ENCODE results near the gene EPHB1. TPM values are rescaled to one million over a fixed set of nuclear protein-coding genes. Genes with fewer than 3 reads are reported as not detected.

The EPHB1 gene
- total RNA-seq, 4 donors from 2014 or later = 2.6 to 5.3 (median 3.1) TPM; not detected in 1

GRCh38 chr3:134857776-134858362, 62.8 kb downstream of the EPHB1 start:
- no peak for DNase-seq
- Histone ChIP-seq H3K27ac (no peak overlapping the region), H3K4me1 (no peaks in the 10 kb centered on the region), H3K4me3 (no peak overlapping the region), H3K36me3 (no peaks in the 10 kb centered on the region), H3K27me3 (no peaks in the 10 kb centered on the region), H3K9me3 (no peaks in the 10 kb centered on the region)
- intact Hi-C loops (cut with DNase I; ENCODE audit: low total_unique reads) = no loop called here
- TF ChIP-seq, protein P1, sequence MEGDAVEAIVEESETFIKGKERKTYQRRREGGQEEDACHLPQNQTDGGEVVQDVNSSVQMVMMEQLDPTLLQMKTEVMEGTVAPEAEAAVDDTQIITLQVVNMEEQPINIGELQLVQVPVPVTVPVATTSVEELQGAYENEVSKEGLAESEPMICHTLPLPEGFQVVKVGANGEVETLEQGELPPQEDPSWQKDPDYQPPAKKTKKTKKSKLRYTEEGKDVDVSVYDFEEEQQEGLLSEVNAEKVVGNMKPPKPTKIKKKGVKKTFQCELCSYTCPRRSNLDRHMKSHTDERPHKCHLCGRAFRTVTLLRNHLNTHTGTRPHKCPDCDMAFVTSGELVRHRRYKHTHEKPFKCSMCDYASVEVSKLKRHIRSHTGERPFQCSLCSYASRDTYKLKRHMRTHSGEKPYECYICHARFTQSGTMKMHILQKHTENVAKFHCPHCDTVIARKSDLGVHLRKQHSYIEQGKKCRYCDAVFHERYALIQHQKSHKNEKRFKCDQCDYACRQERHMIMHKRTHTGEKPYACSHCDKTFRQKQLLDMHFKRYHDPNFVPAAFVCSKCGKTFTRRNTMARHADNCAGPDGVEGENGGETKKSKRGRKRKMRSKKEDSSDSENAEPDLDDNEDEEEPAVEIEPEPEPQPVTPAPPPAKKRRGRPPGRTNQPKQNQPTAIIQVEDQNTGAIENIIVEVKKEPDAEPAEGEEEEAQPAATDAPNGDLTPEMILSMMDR (IDR thresholded peaks at IDR 0.05) = no peak
- no peak for TF ChIP-seq POLR2A (IDR thresholded peaks at IDR 0.05)

DNA sequence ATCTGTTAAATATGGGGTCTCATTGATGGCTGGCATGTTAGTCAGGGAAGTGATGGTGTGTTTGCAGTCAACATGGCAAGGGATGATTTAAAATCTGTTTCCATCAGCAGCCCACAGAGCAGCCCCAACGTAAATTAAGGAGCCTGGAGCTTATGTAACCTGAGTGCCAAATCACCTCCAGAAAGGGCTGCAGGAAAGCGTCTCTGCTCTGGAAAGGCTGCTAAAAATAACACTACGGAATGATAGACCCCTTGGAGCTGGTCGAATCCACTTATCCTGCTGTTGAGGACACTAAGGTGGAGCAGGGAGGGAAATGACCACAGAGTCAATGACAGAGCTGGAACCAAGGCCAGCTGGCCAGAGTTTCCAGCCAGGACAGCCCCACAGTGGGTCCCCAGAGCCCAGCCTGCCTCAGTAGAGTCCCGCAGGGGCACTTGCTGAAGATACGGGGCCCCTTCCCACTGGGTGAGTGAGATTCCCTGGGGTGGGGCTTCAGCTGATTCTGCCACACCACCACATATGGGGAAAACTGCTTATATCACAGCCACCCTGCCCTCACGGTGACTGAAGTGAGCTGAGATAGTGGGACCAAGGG, 63.5 kb downstream of the EPHB1 start:
- Histone ChIP-seq H3K27ac (no peak overlapping the region), H3K4me1 (no peaks in the 10 kb centered on the region), H3K9me3 (no peaks in the 10 kb centered on the region), H3K4me3 (no peak overlapping the region), H3K27me3 (no peaks in the 10 kb centered on the region), H3K36me3 (no peaks in the 10 kb centered on the region)
- DNase-seq = no peak
- intact Hi-C loops (cut with DNase I; ENCODE audit: low total_unique reads) = no loop called here
- TF ChIP-seq, protein P1 (IDR thresholded peaks at IDR 0.05) = no peak
- TF ChIP-seq POLR2A (IDR thresholded peaks at IDR 0.05) = no peak

GRCh38 chr3:134859341-134859740, 64.3 kb downstream of the EPHB1 start:
- H3K36me3 ChIP-seq = no peaks in the 10 kb centered on the region
- H3K9me3 ChIP-seq = no peaks in the 10 kb centered on the region
- TF ChIP-seq POLR2A (IDR thresholded peaks at IDR 0.05) = no peak
- TF ChIP-seq, protein P1 (IDR thresholded peaks at IDR 0.05) = no peak
- no peak overlapping the region for H3K4me3 ChIP-seq
- H3K4me1 ChIP-seq = no peaks in the 10 kb centered on the region
- no peak for DNase-seq
- H3K27me3 ChIP-seq = no peaks in the 10 kb centered on the region
- H3K27ac ChIP-seq = no peak overlapping the region
- intact Hi-C loops (cut with DNase I; ENCODE audit: low total_unique reads) = no loop called here

DNA sequence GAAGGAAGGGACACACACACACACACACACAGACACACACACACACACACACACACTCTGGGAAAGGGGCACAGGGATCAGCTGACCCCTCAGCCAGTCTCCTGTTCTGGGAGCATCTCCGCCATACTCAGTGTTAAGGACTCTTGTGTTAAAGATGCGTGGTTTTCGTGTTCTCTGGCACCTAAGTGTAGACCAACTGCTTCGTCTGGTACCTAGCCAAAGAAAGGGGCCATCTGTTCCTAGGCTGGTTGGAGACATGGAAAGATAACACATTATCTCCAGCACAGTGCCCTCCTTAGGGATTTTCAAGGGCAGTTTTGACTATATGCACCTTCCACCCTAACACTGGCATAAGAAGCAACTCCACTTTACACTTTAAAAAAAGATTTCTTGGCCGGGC, 65.1 kb downstream of the EPHB1 start:
- TF ChIP-seq, protein P1 (IDR thresholded peaks at IDR 0.05) = no peak
- no peak for TF ChIP-seq POLR2A (IDR thresholded peaks at IDR 0.05)
- no peaks in the 10 kb centered on the region for H3K27me3 ChIP-seq
- no peaks in the 10 kb centered on the region for H3K4me1 ChIP-seq
- no peak overlapping the region for H3K4me3 ChIP-seq
- no peaks in the 10 kb centered on the region for H3K9me3 ChIP-seq
- no peaks in the 10 kb centered on the region for H3K36me3 ChIP-seq
- no peak for DNase-seq
- no peak overlapping the region for H3K27ac ChIP-seq
- intact Hi-C loops (cut with DNase I; ENCODE audit: low total_unique reads) = no loop called here

GRCh38 chr3:134863915-134864314, 68.9 kb downstream of the EPHB1 start:
- Histone ChIP-seq H3K4me1 (no peaks in the 10 kb centered on the region), H3K27ac (no peak overlapping the region), H3K4me3 (no peak overlapping the region), H3K36me3 (no peaks in the 10 kb centered on the region), H3K27me3 (no peaks in the 10 kb centered on the region), H3K9me3 (no peaks in the 10 kb centered on the region)
- intact Hi-C loops (cut with DNase I; ENCODE audit: low total_unique reads) = no loop called here
- no peak for DNase-seq
- no peak for TF ChIP-seq POLR2A (IDR thresholded peaks at IDR 0.05)
- TF ChIP-seq, protein P1 (IDR thresholded peaks at IDR 0.05) = no peak

Data from uterus (tissue), 4 donors.